Measurements from ENCODE around the gene ATXN7L3.
"Not testable (repeated sequence)": the region's sequence is repeated elsewhere in the genome, so short reads cannot be mapped to it uniquely, and the experiment has no call there.

Gene ATXN7L3, protein sequence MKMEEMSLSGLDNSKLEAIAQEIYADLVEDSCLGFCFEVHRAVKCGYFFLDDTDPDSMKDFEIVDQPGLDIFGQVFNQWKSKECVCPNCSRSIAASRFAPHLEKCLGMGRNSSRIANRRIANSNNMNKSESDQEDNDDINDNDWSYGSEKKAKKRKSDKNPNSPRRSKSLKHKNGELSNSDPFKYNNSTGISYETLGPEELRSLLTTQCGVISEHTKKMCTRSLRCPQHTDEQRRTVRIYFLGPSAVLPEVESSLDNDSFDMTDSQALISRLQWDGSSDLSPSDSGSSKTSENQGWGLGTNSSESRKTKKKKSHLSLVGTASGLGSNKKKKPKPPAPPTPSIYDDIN
- total RNA-seq: 94.9 to 131 (median 117) reads per million in 3 donors

DNA sequence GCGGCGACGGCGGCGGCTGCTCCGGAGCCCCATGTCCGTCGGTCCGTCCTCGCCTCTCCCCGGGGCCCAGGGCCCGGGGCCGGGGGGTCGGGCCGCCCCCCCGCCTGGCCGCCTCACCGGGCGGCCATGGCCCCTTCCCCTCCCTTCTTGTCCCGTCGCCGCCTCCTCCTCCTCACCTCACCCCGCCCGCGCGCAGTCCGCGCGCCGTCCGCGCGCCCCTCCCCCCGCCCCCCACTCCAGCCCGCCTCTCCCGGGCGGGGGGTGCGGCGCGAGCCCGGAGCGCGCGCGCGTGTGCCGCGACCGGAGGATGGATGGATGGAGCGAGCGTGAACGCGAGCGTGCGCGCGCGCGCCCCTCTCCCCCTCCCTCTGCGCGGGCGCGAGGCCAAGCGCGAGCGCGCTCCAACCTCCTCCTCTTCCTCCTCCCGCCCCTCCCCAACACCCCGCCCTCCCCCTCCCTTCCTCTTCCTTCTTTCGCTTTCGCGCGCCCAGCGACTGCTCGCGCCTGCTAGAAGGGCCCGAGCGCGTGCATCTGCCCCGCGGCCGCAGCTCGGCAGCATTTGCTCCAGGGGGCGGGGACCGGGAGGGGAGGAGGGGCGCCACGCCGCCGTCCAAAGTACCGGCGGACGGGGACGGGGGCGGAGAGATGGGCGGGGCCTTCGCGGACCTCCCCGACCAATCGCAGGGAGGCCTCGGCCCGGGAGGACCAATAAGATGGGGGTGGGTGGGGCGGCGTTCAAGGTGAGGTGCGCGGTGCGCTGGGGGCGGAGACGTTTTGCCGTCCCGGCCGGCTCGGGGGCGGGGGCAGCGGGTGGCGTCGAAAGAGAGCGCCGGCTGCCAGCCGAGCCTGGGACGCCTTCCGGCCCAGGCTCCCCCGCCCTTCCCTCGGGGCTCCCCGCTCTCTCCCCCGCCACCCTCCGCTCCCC lies at the start of gene ATXN7L3:
Gene ATXN7L3 (minus strand): TSS at position 332 of the 925 bp plus-strand sequence. CDS start 1,814 bp downstream, outside the sequence.
- DNase-seq: peak; percentile 99 to 100 (median 100)
- Histone ChIP-seq H3K27me3 (replicated peaks; ENCODE audit: control insufficient read depth, insufficient read depth, low read length, poor library complexity, severe bottlenecking) (no peaks in the 10 kb centered on the region), H3K4me3 (ENCODE audit: insufficient read depth, low read depth, low read length, poor library complexity, severe bottlenecking) (peak within 1 kb of the TSS; percentile 79), H3K36me3 (ENCODE audit: control insufficient read depth, insufficient read depth, low read length) (peaks cover 16% of the 10 kb centered on the region), H3K27ac (ENCODE audit: insufficient read depth, low read length, poor library complexity, severe bottlenecking) (peak within 1 kb of the TSS; percentile 74), H3K4me1 (ENCODE audit: control insufficient read depth, insufficient read depth, low read length, poor library complexity, severe bottlenecking) (peaks cover 11% of the 10 kb centered on the region), H3K9me3 (ENCODE audit: control insufficient read depth, low read length) (no peaks in the 10 kb centered on the region)

GRCh38 chr17:44247876-44248736 lies 48.4 kb upstream of the ATXN7L3 start:
- H3K4me1 ChIP-seq (ENCODE audit: control insufficient read depth, insufficient read depth, low read length, poor library complexity, severe bottlenecking): peaks cover 12% of the 10 kb centered on the region
- no peak overlapping the region for H3K4me3 ChIP-seq (ENCODE audit: insufficient read depth, low read depth, low read length, poor library complexity, severe bottlenecking)
- no peak for DNase-seq
- H3K9me3 ChIP-seq (ENCODE audit: control insufficient read depth, low read length): no peaks in the 10 kb centered on the region
- no peaks in the 10 kb centered on the region for H3K36me3 ChIP-seq (ENCODE audit: control insufficient read depth, insufficient read depth, low read length)
- H3K27me3 ChIP-seq (replicated peaks; ENCODE audit: control insufficient read depth, insufficient read depth, low read length, poor library complexity, severe bottlenecking): no peaks in the 10 kb centered on the region
- no peak overlapping the region for H3K27ac ChIP-seq (ENCODE audit: insufficient read depth, low read length, poor library complexity, severe bottlenecking)

- H3K36me3 ChIP-seq (ENCODE audit: control insufficient read depth, insufficient read depth, low read length): no peaks in the 10 kb centered on the region
- H3K9me3 ChIP-seq (ENCODE audit: control insufficient read depth, low read length): no peaks in the 10 kb centered on the region
- no peak for DNase-seq
- no peaks in the 10 kb centered on the region for H3K27me3 ChIP-seq (replicated peaks; ENCODE audit: control insufficient read depth, insufficient read depth, low read length, poor library complexity, severe bottlenecking)
- no peak overlapping the region for H3K27ac ChIP-seq (ENCODE audit: insufficient read depth, low read length, poor library complexity, severe bottlenecking)
- peaks cover 12% of the 10 kb centered on the region for H3K4me1 ChIP-seq (ENCODE audit: control insufficient read depth, insufficient read depth, low read length, poor library complexity, severe bottlenecking)
- no peak overlapping the region for H3K4me3 ChIP-seq (ENCODE audit: insufficient read depth, low read depth, low read length, poor library complexity, severe bottlenecking)
These were observed 47.8 kb upstream of the ATXN7L3 start for GRCh38 chr17:44247440-44247841.

DNA sequence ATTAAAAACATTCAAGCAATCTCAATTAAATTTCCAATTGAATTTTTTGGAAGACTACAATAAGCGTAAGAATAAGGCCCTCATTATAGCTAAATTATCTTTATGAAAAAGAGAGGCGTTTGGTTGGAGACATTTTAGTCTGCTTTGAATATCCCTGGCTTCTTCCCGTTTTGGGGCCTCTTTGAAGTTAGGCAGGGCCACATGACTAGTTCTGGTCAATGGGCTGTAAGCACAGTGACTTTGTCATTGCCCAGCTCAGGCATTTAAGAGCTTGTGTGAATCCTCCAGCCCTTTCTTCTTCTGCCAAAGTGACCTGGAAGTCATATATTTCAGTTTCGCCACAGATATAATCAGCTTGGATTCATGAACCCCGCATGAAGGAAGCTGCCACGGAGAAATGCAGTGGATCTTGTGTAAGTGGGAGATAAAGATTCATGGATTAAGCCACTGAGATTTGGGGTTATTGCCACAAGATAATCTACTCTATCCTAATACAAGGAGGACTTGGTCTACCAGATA lies 41.5 kb upstream of the ATXN7L3 start:
- Histone ChIP-seq H3K36me3 (ENCODE audit: control insufficient read depth, insufficient read depth, low read length) (no peaks in the 10 kb centered on the region), H3K4me3 (ENCODE audit: insufficient read depth, low read depth, low read length, poor library complexity, severe bottlenecking) (no peak overlapping the region)

DNA sequence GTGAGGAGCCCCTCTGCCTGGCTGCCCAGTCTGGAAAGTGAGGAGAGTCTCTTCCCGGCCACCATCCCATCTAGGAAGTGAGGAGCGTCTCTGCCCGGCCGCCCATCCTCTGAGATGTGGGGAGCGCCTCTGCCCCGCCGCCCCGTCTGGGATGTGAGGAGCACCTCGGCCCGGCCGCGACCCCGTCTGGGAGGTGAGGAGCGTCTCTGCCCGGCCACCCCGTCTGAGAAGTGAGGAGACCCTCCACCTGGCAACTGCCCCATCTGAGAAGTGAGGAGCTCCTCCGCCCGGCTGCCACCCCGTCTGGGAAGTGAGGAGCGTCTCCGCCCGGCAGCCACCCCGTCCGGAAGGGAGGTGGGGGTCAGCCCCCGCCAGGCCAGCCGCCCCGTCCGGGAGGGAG lies 38.2 kb upstream of the ATXN7L3 start:
- H3K27ac ChIP-seq (ENCODE audit: insufficient read depth, low read length, poor library complexity, severe bottlenecking); H3K36me3 ChIP-seq (ENCODE audit: control insufficient read depth, insufficient read depth, low read length); H3K27me3 ChIP-seq (replicated peaks; ENCODE audit: control insufficient read depth, insufficient read depth, low read length, poor library complexity, severe bottlenecking); H3K4me1 ChIP-seq (ENCODE audit: control insufficient read depth, insufficient read depth, low read length, poor library complexity, severe bottlenecking); H3K9me3 ChIP-seq (ENCODE audit: control insufficient read depth, low read length); H3K4me3 ChIP-seq (ENCODE audit: insufficient read depth, low read depth, low read length, poor library complexity, severe bottlenecking); DNase-seq: not testable (repeated sequence)

More for the DNA sequence above, 41.5 kb upstream of the ATXN7L3 start:
- no peak overlapping the region for H3K27ac ChIP-seq (ENCODE audit: insufficient read depth, low read length, poor library complexity, severe bottlenecking)
- H3K27me3 ChIP-seq (replicated peaks; ENCODE audit: control insufficient read depth, insufficient read depth, low read length, poor library complexity, severe bottlenecking): no peaks in the 10 kb centered on the region
- H3K9me3 ChIP-seq (ENCODE audit: control insufficient read depth, low read length): no peaks in the 10 kb centered on the region
- no peak for DNase-seq
- H3K4me1 ChIP-seq (ENCODE audit: control insufficient read depth, insufficient read depth, low read length, poor library complexity, severe bottlenecking): peaks cover 7% of the 10 kb centered on the region

GRCh38 chr17:44236444-44236991 lies 36.8 kb upstream of the ATXN7L3 start:
- no peak overlapping the region for H3K4me3 ChIP-seq (ENCODE audit: insufficient read depth, low read depth, low read length, poor library complexity, severe bottlenecking)
- no peak for DNase-seq
- H3K9me3 ChIP-seq (ENCODE audit: control insufficient read depth, low read length): no peaks in the 10 kb centered on the region
- no peaks in the 10 kb centered on the region for H3K36me3 ChIP-seq (ENCODE audit: control insufficient read depth, insufficient read depth, low read length)
- H3K4me1 ChIP-seq (ENCODE audit: control insufficient read depth, insufficient read depth, low read length, poor library complexity, severe bottlenecking): no peaks in the 10 kb centered on the region
- H3K27me3 ChIP-seq (replicated peaks; ENCODE audit: control insufficient read depth, insufficient read depth, low read length, poor library complexity, severe bottlenecking): no peaks in the 10 kb centered on the region
- H3K27ac ChIP-seq (ENCODE audit: insufficient read depth, low read length, poor library complexity, severe bottlenecking): no peak overlapping the region

GRCh38 chr17:44235583-44235936 lies 35.9 kb upstream of the ATXN7L3 start:
- DNase-seq: no peak
- no peaks in the 10 kb centered on the region for H3K4me1 ChIP-seq (ENCODE audit: control insufficient read depth, insufficient read depth, low read length, poor library complexity, severe bottlenecking)
- H3K9me3 ChIP-seq (ENCODE audit: control insufficient read depth, low read length): no peaks in the 10 kb centered on the region
- no peaks in the 10 kb centered on the region for H3K27me3 ChIP-seq (replicated peaks; ENCODE audit: control insufficient read depth, insufficient read depth, low read length, poor library complexity, severe bottlenecking)
- H3K4me3 ChIP-seq (ENCODE audit: insufficient read depth, low read depth, low read length, poor library complexity, severe bottlenecking): no peak overlapping the region
- no peaks in the 10 kb centered on the region for H3K36me3 ChIP-seq (ENCODE audit: control insufficient read depth, insufficient read depth, low read length)
- no peak overlapping the region for H3K27ac ChIP-seq (ENCODE audit: insufficient read depth, low read length, poor library complexity, severe bottlenecking)

- H3K27ac ChIP-seq (ENCODE audit: insufficient read depth, low read length, poor library complexity, severe bottlenecking): no peak overlapping the region
- no peaks in the 10 kb centered on the region for H3K27me3 ChIP-seq (replicated peaks; ENCODE audit: control insufficient read depth, insufficient read depth, low read length, poor library complexity, severe bottlenecking)
- H3K4me3 ChIP-seq (ENCODE audit: insufficient read depth, low read depth, low read length, poor library complexity, severe bottlenecking): no peak overlapping the region
- DNase-seq: no peak
- no peaks in the 10 kb centered on the region for H3K4me1 ChIP-seq (ENCODE audit: control insufficient read depth, insufficient read depth, low read length, poor library complexity, severe bottlenecking)
- H3K9me3 ChIP-seq (ENCODE audit: control insufficient read depth, low read length): no peaks in the 10 kb centered on the region
- no peaks in the 10 kb centered on the region for H3K36me3 ChIP-seq (ENCODE audit: control insufficient read depth, insufficient read depth, low read length)
These were observed 33.9 kb upstream of the ATXN7L3 start for GRCh38 chr17:44233582-44233981.

DNA sequence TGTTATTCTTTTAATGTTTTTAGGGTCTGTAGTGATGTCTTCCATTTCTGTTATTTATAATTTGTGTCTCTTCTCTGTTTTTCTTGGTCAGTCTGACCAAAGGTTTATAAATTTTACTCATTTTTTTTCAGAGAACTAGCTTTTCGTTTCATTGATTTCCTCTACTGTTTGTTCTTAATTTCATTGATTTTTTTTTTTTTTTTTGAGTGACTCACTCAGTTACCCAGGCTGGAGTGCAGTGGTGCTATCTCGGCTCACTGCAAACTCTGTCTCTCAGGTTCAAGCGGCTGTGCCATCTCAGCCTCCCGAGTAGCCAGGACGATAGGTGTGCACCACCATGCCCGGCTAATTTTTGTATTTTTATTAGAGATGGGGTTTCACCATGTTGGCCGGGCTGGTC lies 32.4 kb upstream of the ATXN7L3 start:
- H3K36me3 ChIP-seq (ENCODE audit: control insufficient read depth, insufficient read depth, low read length): no peaks in the 10 kb centered on the region
- H3K4me1 ChIP-seq (ENCODE audit: control insufficient read depth, insufficient read depth, low read length, poor library complexity, severe bottlenecking): no peaks in the 10 kb centered on the region
- no peak overlapping the region for H3K4me3 ChIP-seq (ENCODE audit: insufficient read depth, low read depth, low read length, poor library complexity, severe bottlenecking)
- DNase-seq: no peak
- H3K9me3 ChIP-seq (ENCODE audit: control insufficient read depth, low read length): no peaks in the 10 kb centered on the region
- H3K27ac ChIP-seq (ENCODE audit: insufficient read depth, low read length, poor library complexity, severe bottlenecking): no peak overlapping the region
- no peaks in the 10 kb centered on the region for H3K27me3 ChIP-seq (replicated peaks; ENCODE audit: control insufficient read depth, insufficient read depth, low read length, poor library complexity, severe bottlenecking)
